Activated CD4-positive, alpha-beta T cell treated with anti-CD3 and anti-CD28 coated beads, Interleukin-2, amount 50 U/mL, for 48 hours (primary cell): ENCODE data around the gene SURF4.
A peak's percentile ranks its signal among the peaks of the same experiment; 100 is the strongest.

Source experiments
- DNase-seq, 2 experiments: peaks; one replicate each; pipeline ENCODE4 v3.0.0-alpha.2; 2020

Gene SURF4

DNA sequence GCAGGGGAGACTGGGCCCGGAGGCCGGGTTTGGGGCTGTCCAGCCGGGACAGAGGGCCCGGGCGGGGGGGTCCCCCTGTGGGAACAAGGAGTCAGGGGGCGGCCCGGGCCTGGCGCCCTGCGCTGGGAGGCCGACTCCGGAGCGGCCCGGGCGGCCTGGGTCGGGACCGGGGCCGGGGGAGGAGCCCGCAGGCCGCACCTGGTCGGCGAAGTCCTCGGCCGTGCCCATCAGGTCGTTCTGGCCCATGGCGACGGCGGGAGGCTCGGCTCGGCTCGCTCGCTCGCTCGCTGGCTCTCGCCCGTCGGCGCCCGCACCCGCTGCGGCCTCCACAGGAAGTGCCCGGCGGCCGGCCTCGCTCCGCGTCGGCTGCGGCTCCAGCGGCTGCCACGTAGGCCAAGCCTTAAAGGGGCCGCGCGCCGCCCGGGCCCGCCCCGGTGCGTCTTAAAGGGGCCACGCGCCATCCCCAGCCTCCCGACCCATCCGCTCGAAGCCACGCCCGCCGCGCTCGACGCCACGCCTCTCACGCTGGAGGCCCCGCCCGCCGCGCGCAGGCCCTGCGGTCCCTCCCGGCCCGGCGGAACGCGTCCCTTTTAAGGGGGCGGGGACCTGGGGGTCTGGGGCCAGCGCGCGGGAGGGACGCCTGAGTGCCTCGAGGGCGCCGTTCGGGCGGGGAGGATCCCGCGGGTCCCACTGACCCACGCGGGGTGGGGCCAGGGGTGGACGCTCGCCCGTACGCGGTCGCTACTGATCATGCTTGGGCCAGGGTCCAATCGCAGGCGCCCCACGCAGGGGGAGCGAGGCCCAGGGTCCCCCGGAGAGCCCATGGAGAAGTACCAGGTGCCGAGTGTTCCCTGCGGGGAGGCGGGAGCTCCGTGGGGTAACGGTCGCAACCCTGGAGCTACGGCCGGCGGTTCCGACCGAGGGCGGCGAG lies at the start of gene SURF4, which contains the start of gene STKLD1:
Gene SURF4 (minus strand): TSS at position 337 of the 931 bp plus-strand sequence. CDS start 91 bp downstream, at position 246.
Gene STKLD1 (plus strand): TSS at position 643 of the 931 bp plus-strand sequence. CDS start 108 bp downstream, at position 751.
- DNase-seq: peak; percentile 96 to 97

GRCh38 chr9:133425049-133425632 lies 49.3 kb upstream of the SURF4 start:
- no peak for DNase-seq

GRCh38 chr9:133424187-133424586 lies 48.3 kb upstream of the SURF4 start:
- no peak for DNase-seq

GRCh38 chr9:133423216-133423615 lies 47.4 kb upstream of the SURF4 start:
- no peak for DNase-seq

GRCh38 chr9:133421615-133422542 lies 46.0 kb upstream of the SURF4 start, which contains the start of gene ADAMTS13:
TSS of gene ADAMTS13 (plus strand) at chr9:133422367. CDS start at chr9:133422444, 77 bp downstream.
- DNase-seq: peak; percentile 56 to 68

- no peak for DNase-seq
These were observed 44.5 kb upstream of the SURF4 start for GRCh38 chr9:133420392-133420827.

GRCh38 chr9:133419005-133419404 lies 43.1 kb upstream of the SURF4 start:
- no peak for DNase-seq

DNA sequence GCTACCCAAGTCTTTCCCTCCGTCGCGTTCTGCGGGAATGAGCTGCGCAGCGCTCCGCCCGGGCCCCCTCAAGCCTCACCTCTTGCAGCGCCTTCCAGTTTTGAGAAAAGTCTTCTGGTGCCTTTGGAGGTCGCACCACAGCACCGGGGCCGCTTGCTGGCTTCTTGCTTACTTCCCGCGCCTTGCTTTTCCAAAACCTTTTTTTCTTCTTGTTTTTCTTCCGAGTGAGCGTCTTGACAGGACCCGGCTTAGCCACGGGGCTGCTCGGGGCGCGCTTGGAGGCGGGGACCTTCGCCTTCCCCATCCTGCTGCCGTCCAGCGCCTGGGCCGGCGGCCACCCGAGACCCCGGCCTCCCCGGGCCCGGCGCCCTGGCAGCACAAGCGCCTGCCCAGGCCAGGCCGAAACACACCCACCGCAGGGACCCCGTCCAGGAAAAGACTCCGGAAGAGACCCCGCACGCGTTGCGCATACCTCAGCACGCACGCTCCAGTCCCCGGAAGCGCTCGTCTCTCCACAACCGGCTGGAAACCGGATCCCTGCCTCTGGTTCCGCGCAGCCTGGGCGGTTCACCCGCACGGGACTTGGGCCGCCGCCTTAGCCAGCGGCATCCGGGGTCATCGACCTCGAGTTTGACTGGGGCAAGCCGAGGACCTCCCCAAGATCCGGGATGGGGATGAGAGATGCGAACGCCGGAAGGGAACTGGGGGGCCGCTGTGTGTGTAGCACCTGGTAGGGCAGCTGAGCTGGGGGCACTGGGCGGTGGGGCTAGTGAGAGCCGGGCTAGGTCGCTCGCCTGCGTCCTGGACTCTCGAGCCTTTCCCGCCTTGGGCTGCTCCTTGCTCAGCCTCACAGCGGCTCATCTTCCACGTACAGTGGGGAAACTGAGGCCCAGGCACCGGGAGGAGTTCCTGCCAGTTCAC lies 41.9 kb upstream of the SURF4 start, which contains the start of gene REXO4:
Gene REXO4 (minus strand): TSS at position 470 of the 921 bp plus-strand sequence. CDS start 166 bp downstream, at position 304.
- DNase-seq: peak; percentile 85 to 90

DNA sequence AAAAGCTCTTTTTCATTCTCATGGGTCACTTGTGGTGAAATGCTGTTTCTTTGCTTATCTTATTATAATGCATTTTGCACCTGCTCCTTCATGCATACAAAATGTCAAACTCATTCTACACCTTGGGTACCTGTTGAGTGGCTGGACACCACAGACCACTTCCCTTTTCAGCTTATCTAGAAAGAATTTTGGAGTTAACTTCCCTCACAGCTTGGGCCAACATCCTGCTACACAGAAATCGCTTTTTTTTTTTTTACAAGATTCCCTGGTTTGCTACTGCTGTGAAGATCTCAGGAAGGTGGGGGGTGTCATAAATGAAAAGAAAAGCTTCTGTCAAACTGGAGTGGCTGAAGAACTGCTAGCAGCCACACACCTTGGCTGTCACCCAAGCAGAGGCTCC lies 39.3 kb upstream of the SURF4 start:
- no peak for DNase-seq

- DNase-seq: no peak
These were observed 32.2 kb upstream of the SURF4 start for GRCh38 chr9:133408042-133408441.

DNA sequence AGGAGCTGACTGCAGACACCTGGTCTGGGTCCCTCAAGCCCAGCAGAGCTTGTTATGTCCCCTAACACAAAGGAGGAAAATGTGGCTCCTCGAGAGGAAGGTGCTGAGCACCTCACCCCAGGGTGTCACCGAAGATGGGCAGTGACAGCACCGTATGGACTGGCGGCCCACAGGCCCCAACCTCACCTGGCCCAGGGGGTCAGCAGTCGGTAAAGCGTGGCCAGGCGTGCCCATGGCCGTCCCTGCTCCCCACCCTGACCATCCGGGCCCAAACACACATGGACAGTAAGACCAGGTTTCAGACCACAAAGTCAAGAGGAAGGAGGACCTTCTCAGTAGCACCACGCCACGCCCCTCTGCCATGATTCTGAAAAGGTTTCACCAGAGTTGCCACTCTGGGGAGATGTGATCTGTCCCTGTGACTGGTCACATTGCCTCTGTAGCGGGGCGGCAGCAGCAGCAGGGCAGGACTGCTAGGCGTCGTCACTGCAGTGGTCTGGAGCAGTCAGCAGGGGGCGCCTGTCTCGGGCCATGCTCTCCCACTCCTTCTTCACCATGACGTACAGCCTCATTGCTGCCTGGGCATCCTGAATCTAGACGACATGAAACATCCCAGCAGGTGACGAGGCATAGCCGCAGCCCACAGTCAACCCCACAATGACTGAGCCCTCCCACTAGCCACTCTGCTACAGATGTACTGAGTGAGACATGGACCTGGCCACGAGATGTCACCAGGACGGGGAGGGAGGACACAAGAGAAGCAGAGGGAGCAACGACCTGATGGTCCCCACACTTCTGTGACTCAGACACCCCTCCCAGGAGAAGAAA lies 30.8 kb upstream of the SURF4 start:
- DNase-seq: peak; percentile 86 to 89

DNA sequence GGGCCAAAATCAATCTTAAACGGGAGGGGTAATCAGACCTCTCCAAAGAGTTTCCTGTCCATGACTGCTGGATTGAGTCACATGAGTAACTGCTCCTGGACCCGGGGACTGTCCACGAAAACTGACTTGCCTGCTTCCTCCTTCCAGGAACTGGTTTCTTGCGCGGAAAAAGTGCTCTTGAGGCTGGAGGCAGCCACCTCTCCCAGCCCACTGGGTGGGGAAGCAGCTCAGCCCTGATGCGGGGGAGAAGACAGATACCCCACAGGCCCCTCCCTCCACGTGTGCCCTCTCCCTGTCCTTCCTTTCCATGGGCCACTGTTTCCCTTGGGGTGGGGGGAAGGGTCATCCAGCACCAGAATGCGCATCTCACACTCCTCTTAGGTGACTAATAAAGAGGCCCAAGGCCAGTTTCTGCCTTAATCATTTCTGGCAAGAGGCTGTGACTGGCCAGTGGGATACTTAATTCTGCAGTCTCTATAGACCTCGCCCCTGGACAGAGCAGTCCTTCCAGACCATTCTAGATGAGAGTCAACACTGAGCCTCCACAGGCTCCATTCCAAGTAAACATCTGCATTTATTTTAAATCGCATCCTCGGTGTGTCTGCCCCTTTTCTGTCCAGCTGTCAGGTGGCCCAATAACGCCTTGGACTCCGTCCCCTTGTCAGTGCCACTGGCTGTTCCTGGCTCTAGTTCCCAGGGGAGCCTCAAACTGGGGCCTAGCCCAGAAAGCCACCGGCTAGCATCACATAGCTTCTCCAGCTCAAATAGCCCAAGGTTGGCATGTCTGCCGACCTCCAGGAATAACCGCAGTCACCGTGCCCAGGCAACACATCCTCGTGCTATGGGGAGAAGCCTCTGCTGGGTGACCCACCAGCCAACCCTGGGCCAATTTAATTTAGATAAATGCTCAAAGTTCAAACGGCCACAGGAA lies 29.9 kb upstream of the SURF4 start:
- no peak for DNase-seq

GRCh38 chr9:133404454-133405002 lies 28.7 kb upstream of the SURF4 start:
- DNase-seq: no peak

- DNase-seq: peak; percentile 66
These were observed 28.1 kb upstream of the SURF4 start for GRCh38 chr9:133403766-133404453.

DNA sequence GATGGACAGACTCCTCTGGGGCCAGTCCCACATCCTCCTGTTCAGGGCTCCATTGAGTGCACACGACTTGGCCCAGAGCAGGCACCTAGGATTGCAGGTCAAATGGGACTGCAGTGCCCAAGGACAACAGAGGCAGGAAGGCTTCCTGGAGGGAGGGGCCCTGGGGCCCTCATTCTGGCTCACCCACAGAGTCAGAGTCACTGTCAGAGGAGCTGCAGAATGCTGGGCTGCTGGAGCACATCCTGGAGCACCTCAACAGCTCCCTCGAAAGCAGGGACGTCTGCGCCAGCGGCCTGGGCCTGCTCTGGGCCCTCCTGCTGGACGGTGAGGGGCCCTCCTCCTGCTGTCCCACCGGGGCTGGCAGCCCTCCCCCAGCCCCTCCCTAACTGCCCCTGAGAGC lies 26.8 kb upstream of the SURF4 start:
- no peak for DNase-seq

- no peak for DNase-seq
These were observed 25.7 kb upstream of the SURF4 start for GRCh38 chr9:133401588-133401987.

DNA sequence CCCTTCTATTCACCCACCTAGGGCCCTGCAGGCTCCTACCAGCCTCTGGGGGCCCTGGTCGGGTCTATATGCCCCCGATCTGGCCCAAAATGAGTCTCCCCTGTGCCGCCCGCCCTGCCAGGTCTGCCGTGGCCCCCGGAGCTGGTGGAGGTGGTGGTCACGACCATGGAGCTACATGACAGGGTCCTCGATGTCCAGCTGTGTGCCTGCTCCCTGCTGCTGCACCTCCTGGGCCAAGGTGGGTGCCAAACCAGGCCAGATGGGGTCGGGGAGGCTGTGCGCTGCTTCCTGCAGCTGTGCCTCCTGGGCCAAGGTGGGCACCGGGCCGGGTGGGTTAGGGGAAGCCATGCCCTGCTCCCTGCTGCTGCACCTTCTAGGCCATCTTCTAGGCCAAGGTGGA lies 24.4 kb upstream of the SURF4 start:
- no peak for DNase-seq

DNA sequence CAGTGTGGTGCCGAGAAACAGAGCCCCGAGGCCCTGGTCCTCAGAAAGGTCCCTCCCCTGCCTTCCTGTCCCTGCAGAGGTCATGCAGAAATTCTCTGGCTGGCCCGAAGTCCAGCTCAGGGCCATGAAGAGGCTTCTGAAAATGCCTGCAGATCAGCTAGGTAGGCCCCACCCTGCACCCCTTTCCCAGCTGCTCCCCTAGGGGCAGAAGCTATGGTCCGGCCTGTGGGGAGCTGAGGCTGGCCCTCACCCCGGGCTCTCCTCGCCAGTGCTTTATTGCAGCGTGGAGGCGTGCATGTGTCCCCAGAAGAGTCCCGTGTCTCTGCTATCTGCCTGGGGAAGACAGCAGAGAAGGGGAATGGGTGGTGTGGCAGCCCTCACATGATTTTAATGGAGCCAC lies 22.0 kb upstream of the SURF4 start:
- no peak for DNase-seq
